C4-2B (cell line): ENCODE measurements around the gene NDUFB2.
"Not testable (repeated sequence)": the region's sequence is repeated elsewhere in the genome, so short reads cannot be mapped to it uniquely, and the experiment has no call there.

Source experiments
- ZFX ChIP-seq: fragments of 450-650 bp; IDR thresholded peaks from 2 replicates; pipeline ENCODE4 v1.6.1; 2017
- TF ChIP-seq, protein P1 (sequence below): fragments of 450-650 bp; conservative IDR thresholded peaks from 2 replicates; pipeline ENCODE4 v1.5.1; 2017; ENCODE audit warnings: mild to moderate bottlenecking

GRCh38 chr7:140676956-140677355, 19.6 kb upstream of the NDUFB2 start:
- TF ChIP-seq, protein P1, sequence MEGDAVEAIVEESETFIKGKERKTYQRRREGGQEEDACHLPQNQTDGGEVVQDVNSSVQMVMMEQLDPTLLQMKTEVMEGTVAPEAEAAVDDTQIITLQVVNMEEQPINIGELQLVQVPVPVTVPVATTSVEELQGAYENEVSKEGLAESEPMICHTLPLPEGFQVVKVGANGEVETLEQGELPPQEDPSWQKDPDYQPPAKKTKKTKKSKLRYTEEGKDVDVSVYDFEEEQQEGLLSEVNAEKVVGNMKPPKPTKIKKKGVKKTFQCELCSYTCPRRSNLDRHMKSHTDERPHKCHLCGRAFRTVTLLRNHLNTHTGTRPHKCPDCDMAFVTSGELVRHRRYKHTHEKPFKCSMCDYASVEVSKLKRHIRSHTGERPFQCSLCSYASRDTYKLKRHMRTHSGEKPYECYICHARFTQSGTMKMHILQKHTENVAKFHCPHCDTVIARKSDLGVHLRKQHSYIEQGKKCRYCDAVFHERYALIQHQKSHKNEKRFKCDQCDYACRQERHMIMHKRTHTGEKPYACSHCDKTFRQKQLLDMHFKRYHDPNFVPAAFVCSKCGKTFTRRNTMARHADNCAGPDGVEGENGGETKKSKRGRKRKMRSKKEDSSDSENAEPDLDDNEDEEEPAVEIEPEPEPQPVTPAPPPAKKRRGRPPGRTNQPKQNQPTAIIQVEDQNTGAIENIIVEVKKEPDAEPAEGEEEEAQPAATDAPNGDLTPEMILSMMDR, result not testable (repeated sequence)
- TF ChIP-seq ZFX, result not testable (repeated sequence)
